Spinal cord (tissue), 10 donors: ENCODE measurements around the gene KLHL42. TPM values are rescaled to one million over a fixed set of nuclear protein-coding genes. Genes with fewer than 3 reads are reported as not detected.
"Not testable (repeated sequence)": the region's sequence is repeated elsewhere in the genome, so short reads cannot be mapped to it uniquely, and the experiment has no call there.

Experiments used
- DNase-seq, 6 donors: peaks; one replicate each; pipeline versions ENCODE4 v3.0.0 to v3.0.0-alpha.2; 2013 to 2015; ENCODE audit warnings: low spot score in 6 of 6, low read depth in 4 of 6
- H3K27ac ChIP-seq: one replicate; pipeline ENCODE4 v1.5.1; 2013; ENCODE audit warnings: low read depth, low read length, control low read depth
- H3K27me3 ChIP-seq: one replicate; pipeline ENCODE4 v1.6.1; 2013; ENCODE audit warnings: low read length; ENCODE audit not compliant: control insufficient read depth, insufficient read depth
- H3K36me3 ChIP-seq: one replicate; pipeline ENCODE4 v1.6.1; 2013; ENCODE audit warnings: low read length; ENCODE audit not compliant: control insufficient read depth, insufficient read depth
- H3K4me1 ChIP-seq: one replicate; pipeline ENCODE4 v1.6.1; 2013; ENCODE audit warnings: low read length; ENCODE audit not compliant: control insufficient read depth, insufficient read depth
- H3K4me3 ChIP-seq: one replicate; pipeline ENCODE4 v1.5.1; 2013; ENCODE audit warnings: low read depth, low read length, control low read depth
- H3K9me3 ChIP-seq: one replicate; pipeline ENCODE4 v1.6.1; 2013; ENCODE audit warnings: low read length; ENCODE audit not compliant: control insufficient read depth, insufficient read depth
- WGBS: methylation state at CpG from one replicate; pipeline ENCODE4 v1.1.5; 2013; ENCODE audit warnings: missing lambda C conversion rate; ENCODE audit not compliant: insufficient coverage; 5-methylcytosine and 5-hydroxymethylcytosine counted together
- polyA plus RNA-seq, 2 donors: library from polyadenylated mRNA; unstranded; fragments of 120-200 nt; gene quantifications; one replicate each; pipeline ENCODE4 v1.2.1, GENCODE V29; 2013; ENCODE audit not compliant: insufficient read length in 2 of 2
- small RNA-seq: library from RNA; depleted of rRNA; stranded (forward); fragments of <200 nt; gene quantifications from one replicate; pipeline ENCODE3, GENCODE V24; 2014; ENCODE audit warnings: low replicate concordance
- total RNA-seq, 2 donors: library from RNA; depleted of rRNA in 1 of 2; stranded (reverse); fragments of 120-200 nt in 1 of 2; fragments of >200 nt in 1 of 2; gene quantifications; one replicate each; pipeline versions ENCODE4 v1.2.3 to v1.2.4, GENCODE V29; 2013 to 2014
- donor health status: healthy.

Gene KLHL42
- total and polyA plus RNA-seq, 4 donors = 34.5 to 81.4 (median 44.4) TPM

GRCh38 chr12:27845187-27845586, 65.2 kb downstream of the KLHL42 start:
- 100% methylated on average over 1 of the region's 2 CpGs for WGBS
- DNase-seq = no peak
- Histone ChIP-seq H3K9me3 (no peaks in the 10 kb centered on the region), H3K27me3 (no peaks in the 10 kb centered on the region), H3K36me3 (no peaks in the 10 kb centered on the region), H3K4me3 (no peak overlapping the region), H3K4me1 (no peaks in the 10 kb centered on the region), H3K27ac (no peak overlapping the region)

GRCh38 chr12:27845706-27846105, 65.7 kb downstream of the KLHL42 start:
- H3K27ac ChIP-seq, H3K9me3 ChIP-seq, H3K36me3 ChIP-seq, H3K4me3 ChIP-seq, DNase-seq, H3K27me3 ChIP-seq, H3K4me1 ChIP-seq: not testable (repeated sequence)
- WGBS = no CpG with 5 or more reads among the region's 3 CpGs

DNA sequence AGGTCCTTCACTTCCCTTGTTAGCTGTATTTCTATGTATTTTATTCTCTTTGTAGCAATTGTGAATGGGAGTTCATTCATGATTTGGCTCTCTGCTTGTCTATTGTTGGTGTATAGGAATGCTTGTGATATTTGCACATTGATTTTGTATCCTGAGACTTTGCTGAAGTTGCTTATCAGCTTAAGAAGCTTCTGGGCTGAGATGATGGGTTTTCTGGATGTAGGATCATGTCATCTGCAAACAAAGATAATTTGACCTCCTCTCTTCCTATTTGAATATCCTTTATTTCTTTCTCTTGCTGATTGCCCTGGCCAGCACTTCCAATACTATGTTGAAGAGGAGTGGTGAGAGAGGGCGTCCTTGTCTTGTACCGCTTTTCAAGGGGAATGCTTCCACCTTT, 67.3 kb downstream of the KLHL42 start:
- H3K9me3 ChIP-seq, H3K4me3 ChIP-seq, DNase-seq, H3K36me3 ChIP-seq, H3K27me3 ChIP-seq, H3K4me1 ChIP-seq, H3K27ac ChIP-seq: not testable (repeated sequence)
- WGBS = no CpG with 5 or more reads among the region's 2 CpGs

- no peak overlapping the region for H3K27ac ChIP-seq
- H3K4me1 ChIP-seq = no peaks in the 10 kb centered on the region
- no peaks in the 10 kb centered on the region for H3K36me3 ChIP-seq
- H3K27me3 ChIP-seq = no peaks in the 10 kb centered on the region
- no peak for DNase-seq
- H3K4me3 ChIP-seq = no peak overlapping the region
- H3K9me3 ChIP-seq = no peaks in the 10 kb centered on the region
Observed at GRCh38 chr12:27851311-27851710, 71.3 kb downstream of the KLHL42 start.

- no peak for DNase-seq
- no peaks in the 10 kb centered on the region for H3K36me3 ChIP-seq
- H3K4me3 ChIP-seq = no peak overlapping the region
- no peaks in the 10 kb centered on the region for H3K9me3 ChIP-seq
- H3K4me1 ChIP-seq = no peaks in the 10 kb centered on the region
- no peak overlapping the region for H3K27ac ChIP-seq
- H3K27me3 ChIP-seq = no peaks in the 10 kb centered on the region
Observed at GRCh38 chr12:27852117-27852516, 72.1 kb downstream of the KLHL42 start.

Small RNAs within 50 kb of the gene (small RNA-seq; reads per million reads assigned to genes)
- not detected for gene RF00019
- gene RF02271 = not detected

Other genes starting within 250 kb of the KLHL42 start
- 1 to 10 TPM; 1.7 to 6.9 TPM for gene REP15, start 83.8 kb upstream of the KLHL42 start, total RNA-seq
- 1 to 10 TPM; 1.1 to 1.8 TPM for gene REP15, start 83.8 kb upstream of the KLHL42 start, polyA plus RNA-seq
- 10 to 100 TPM; 45.1 to 64.8 TPM for gene MRPS35, start 69.4 kb upstream of the KLHL42 start, total RNA-seq
- gene MRPS35, start 69.4 kb upstream of the KLHL42 start, polyA plus RNA-seq = 10 to 100 TPM; 50.9 to 60.6 TPM
- gene MANSC4, start within 50 bp of the KLHL42 start, total RNA-seq = not detected
- under 1 TPM; 0.41 to 0.62 TPM for gene MANSC4, start within 50 bp of the KLHL42 start, polyA plus RNA-seq
- gene PTHLH, start 192.5 kb downstream of the KLHL42 start, total RNA-seq = 1 to 10 TPM; 7.7 to 8.2 TPM
- 1 to 10 TPM; 4.3 to 4.4 TPM for gene PTHLH, start 192.5 kb downstream of the KLHL42 start, polyA plus RNA-seq